ENCODE data around the gene MARVELD2. TPM values are rescaled to one million over a fixed set of nuclear protein-coding genes. Genes with fewer than 3 reads are reported as not detected.
A peak's percentile ranks its signal among the peaks of the same experiment; 100 is the strongest.
"Not testable (repeated sequence)": the region's sequence is repeated elsewhere in the genome, so short reads cannot be mapped to it uniquely, and the experiment has no call there.

The MARVELD2 gene
- polyA plus RNA-seq, 3 donors: 23.8 to 33.7 (median 25.1) TPM

GRCh38 chr5:69444127-69444754 is 29.3 kb downstream of the MARVELD2 start:
- DNase-seq: peak; percentile 8

GRCh38 chr5:69449511-69449910 is 34.6 kb downstream of the MARVELD2 start:
- no peak for DNase-seq

GRCh38 chr5:69450116-69450515 is 35.2 kb downstream of the MARVELD2 start:
- DNase-seq: no peak

- DNase-seq: not testable (repeated sequence)
These were observed 35.6 kb downstream of the MARVELD2 start for GRCh38 chr5:69450527-69450926.

GRCh38 chr5:69451941-69452647 is 37.2 kb downstream of the MARVELD2 start:
- DNase-seq: no peak

- not testable (repeated sequence) for DNase-seq
These were observed 38.6 kb downstream of the MARVELD2 start for GRCh38 chr5:69453487-69453886.

GRCh38 chr5:69454460-69455249 is 39.7 kb downstream of the MARVELD2 start:
- no peak for DNase-seq

- DNase-seq: not testable (repeated sequence)
These were observed 40.6 kb downstream of the MARVELD2 start for GRCh38 chr5:69455428-69455988.

- no peak for DNase-seq
These were observed 47.3 kb downstream of the MARVELD2 start for GRCh38 chr5:69462170-69462569.

- not testable (repeated sequence) for DNase-seq
These were observed 51.5 kb downstream of the MARVELD2 start for GRCh38 chr5:69466375-69466774.

- DNase-seq: no peak
These were observed 52.7 kb downstream of the MARVELD2 start for GRCh38 chr5:69467442-69468225.

GRCh38 chr5:69468631-69469030 is 53.7 kb downstream of the MARVELD2 start:
- no peak for DNase-seq

GRCh38 chr5:69471516-69471915 is 56.6 kb downstream of the MARVELD2 start:
- DNase-seq: not testable (repeated sequence)

GRCh38 chr5:69472535-69473143 is 57.7 kb downstream of the MARVELD2 start:
- DNase-seq: not testable (repeated sequence)

GRCh38 chr5:69477170-69477569 is 62.3 kb downstream of the MARVELD2 start:
- DNase-seq: no peak

- DNase-seq: not testable (repeated sequence)
These were observed 63.4 kb downstream of the MARVELD2 start for GRCh38 chr5:69478296-69478695.

GRCh38 chr5:69484891-69485290 is 70.0 kb downstream of the MARVELD2 start:
- no peak for DNase-seq

GRCh38 chr5:69485471-69485870 is 70.6 kb downstream of the MARVELD2 start:
- DNase-seq: no peak

GRCh38 chr5:69489246-69489645 is 74.3 kb downstream of the MARVELD2 start:
- no peak for DNase-seq

GRCh38 chr5:69491027-69491426 is 76.1 kb downstream of the MARVELD2 start:
- DNase-seq: no peak

- no peak for DNase-seq
These were observed 77.0 kb downstream of the MARVELD2 start for GRCh38 chr5:69491838-69492390.
